H9 (cell line): ENCODE data around the gene DNAJC7. TPM values are rescaled to one million over a fixed set of nuclear protein-coding genes. Genes with fewer than 3 reads are reported as not detected.

Experiments
- DNase-seq: peaks from one replicate; pipeline ENCODE4 v3.0.0-alpha.2; 2017
- H2AFZ ChIP-seq: one replicate; pipeline ENCODE4 v1.6.1; 2013; ENCODE audit warnings: mild to moderate bottlenecking, low read length, control low read depth, moderate library complexity
- H2AK5ac ChIP-seq: 2 replicates; pipeline ENCODE4 v1.6.1; 2013; ENCODE audit warnings: low read length, control low read depth, mixed read lengths; ENCODE audit not compliant: insufficient read length
- H2BK120ac ChIP-seq: one replicate; pipeline ENCODE4 v1.6.1; 2013; ENCODE audit warnings: low read depth, mild to moderate bottlenecking, low read length, control low read depth, inconsistent platforms; ENCODE audit not compliant: poor library complexity, severe bottlenecking
- H2BK12ac ChIP-seq: 2 replicates; pipeline ENCODE4 v1.6.1; 2013; ENCODE audit warnings: low read length, control low read depth, mixed read lengths, low read depth; ENCODE audit not compliant: insufficient read length
- H2BK15ac ChIP-seq: 2 replicates; pipeline ENCODE4 v1.6.1; 2013; ENCODE audit warnings: low read depth, low read length, control low read depth
- H2BK20ac ChIP-seq: one replicate; pipeline ENCODE4 v1.6.1; 2013; ENCODE audit warnings: low read depth, mild to moderate bottlenecking, low read length, control low read depth, inconsistent platforms; ENCODE audit not compliant: poor library complexity, severe bottlenecking
- H2BK5ac ChIP-seq: 2 replicates; pipeline ENCODE4 v1.6.1; 2013; ENCODE audit warnings: low read length, control low read depth, mixed read lengths; ENCODE audit not compliant: insufficient read length
- H3K14ac ChIP-seq: 2 replicates; pipeline ENCODE4 v1.6.1; 2013; ENCODE audit warnings: low read length, control low read depth; ENCODE audit not compliant: insufficient read depth
- H3K18ac ChIP-seq: 2 replicates; pipeline ENCODE4 v1.6.1; 2013; ENCODE audit warnings: low read depth, mild to moderate bottlenecking, mixed read lengths, low read length, control low read depth; ENCODE audit not compliant: insufficient read length
- H3K23ac ChIP-seq: 2 replicates; pipeline ENCODE4 v1.6.1; 2013; ENCODE audit warnings: low read length, control low read depth, mixed read lengths, low read depth; ENCODE audit not compliant: insufficient read length
- H3K23me2 ChIP-seq: 2 replicates; pipeline ENCODE4 v1.6.1; 2013; ENCODE audit warnings: low read depth, mild to moderate bottlenecking, mixed read lengths, low read length, control low read depth; ENCODE audit not compliant: insufficient read length, poor library complexity, severe bottlenecking
- H3K27ac ChIP-seq: 2 replicates; pipeline ENCODE4 v1.5.1; 2013; ENCODE audit warnings: low read length, control low read depth, mixed read lengths, low read depth; ENCODE audit not compliant: insufficient read length
- H3K27me3 ChIP-seq: 2 replicates; pipeline ENCODE4 v1.6.1; 2013; ENCODE audit warnings: low read length, control low read depth, inconsistent platforms; ENCODE audit not compliant: insufficient read depth
- H3K4ac ChIP-seq: 2 replicates; pipeline ENCODE4 v1.6.1; 2013; ENCODE audit warnings: low read depth, mild to moderate bottlenecking, control low read depth, inconsistent platforms, low read length, moderate library complexity
- H3K4me1 ChIP-seq: 2 replicates; pipeline ENCODE4 v1.6.1; 2013; ENCODE audit warnings: low read length, control low read depth, inconsistent platforms; ENCODE audit not compliant: insufficient read depth
- H3K4me2 ChIP-seq: 2 replicates; pipeline ENCODE4 v1.6.1; 2013; ENCODE audit warnings: low read length, control low read depth, mixed read lengths; ENCODE audit not compliant: insufficient read length, insufficient read depth
- H3K56ac ChIP-seq: 2 replicates; pipeline ENCODE4 v1.6.1; 2013; ENCODE audit warnings: low read depth, mild to moderate bottlenecking, mixed read lengths, low read length, control low read depth; ENCODE audit not compliant: insufficient read length
- H3K79me1 ChIP-seq: 2 replicates; pipeline ENCODE4 v1.6.1; 2013; ENCODE audit warnings: low read depth, mild to moderate bottlenecking, moderate library complexity, low read length, control low read depth, inconsistent platforms; ENCODE audit not compliant: insufficient read depth, poor library complexity, severe bottlenecking
- H3K79me2 ChIP-seq: 2 replicates; pipeline ENCODE4 v1.6.1; 2013; ENCODE audit warnings: low read length, control low read depth, inconsistent platforms; ENCODE audit not compliant: insufficient read depth
- H3K9ac ChIP-seq: 2 replicates; pipeline ENCODE4 v1.6.1; 2013; ENCODE audit warnings: low read length, control low read depth, mixed read lengths; ENCODE audit not compliant: insufficient read length; ENCODE audit errors: extremely low read depth
- H3K9me3 ChIP-seq: one replicate; pipeline ENCODE4 v1.6.1; 2013; ENCODE audit warnings: low read depth, low read length, inconsistent platforms; ENCODE audit not compliant: control insufficient read depth
- H3T11ph ChIP-seq: one replicate; pipeline ENCODE4 v1.6.1; 2013; ENCODE audit warnings: mild to moderate bottlenecking, low read length, control low read depth, inconsistent platforms
- H4K20me1 ChIP-seq: one replicate; pipeline ENCODE4 v1.6.1; 2013; ENCODE audit not compliant: control insufficient read depth, insufficient read length, insufficient read depth
- H4K5ac ChIP-seq: 2 replicates; pipeline ENCODE4 v1.6.1; 2013; ENCODE audit warnings: low read depth, mild to moderate bottlenecking, mixed read lengths, low read length, control low read depth; ENCODE audit not compliant: insufficient read length
- H4K8ac ChIP-seq: replicated peaks from 2 replicates; pipeline ENCODE4 v1.6.1; 2013; ENCODE audit warnings: low read length, control low read depth, mixed read lengths, low read depth; ENCODE audit not compliant: insufficient read length
- H4K91ac ChIP-seq: 2 replicates; pipeline ENCODE4 v1.6.1; 2013; ENCODE audit warnings: low read depth, mild to moderate bottlenecking, moderate library complexity, mixed read lengths, low read length, control low read depth; ENCODE audit not compliant: insufficient read length
- H3K27ac Mint-ChIP-seq, 3 experiments: 2 replicates in 2 of 3; 3 replicates in 1 of 3; pipeline ENCODE4 v1.8.0; 2020 to 2021; ENCODE audit warnings: mixed read lengths in 3 of 3, mild to moderate bottlenecking in 1 of 3, moderate library complexity in 1 of 3
- H3K27me3 Mint-ChIP-seq: 2 replicates; pipeline ENCODE4 v1.8.0; 2021; ENCODE audit warnings: low read depth, mild to moderate bottlenecking, moderate library complexity, mixed read lengths
- H3K36me3 Mint-ChIP-seq, 3 experiments: 2 replicates in 2 of 3; 3 replicates in 1 of 3; pipeline ENCODE4 v1.8.0; 2020 to 2021; ENCODE audit warnings: low read depth in 3 of 3, mixed read lengths in 3 of 3; ENCODE audit not compliant: insufficient read depth in 1 of 3
- H3K4me1 Mint-ChIP-seq, 2 experiments: 2 replicates each; pipeline ENCODE4 v1.8.0; 2020; ENCODE audit warnings: mixed read lengths in 2 of 2
- H3K4me3 Mint-ChIP-seq, 2 experiments: 2 replicates in 1 of 2; 3 replicates in 1 of 2; pipeline ENCODE4 v1.8.0; 2020 to 2021; ENCODE audit warnings: mild to moderate bottlenecking in 2 of 2, mixed read lengths in 2 of 2, moderate library complexity in 1 of 2
- H3K9me3 Mint-ChIP-seq, 2 experiments: 2 replicates in 1 of 2; 3 replicates in 1 of 2; pipeline ENCODE4 v1.8.0; 2020; ENCODE audit warnings: mild to moderate bottlenecking in 2 of 2, mixed read lengths in 2 of 2, moderate library complexity in 1 of 2
- CTCF ChIP-seq: fragments of 200-600 bp; sonication (generic); conservative IDR thresholded peaks from 3 replicates; pipeline ENCODE4 v1.8.0; 2021; ENCODE audit warnings: antibody characterized with exemption, mild to moderate bottlenecking
- WGBS: extraction: QIAGEN DNeasy Blood & Tissue Kit; methylation state at CpG from one replicate; pipeline ENCODE4 v1.1.7; 2013; ENCODE audit warnings: missing lambda C conversion rate, low lambda C conversion rate, mixed read lengths; ENCODE audit not compliant: insufficient read length; ENCODE audit errors: extremely low coverage; 5-methylcytosine and 5-hydroxymethylcytosine counted together
- total RNA-seq: library from RNA; stranded (reverse); gene quantifications from 2 replicates; pipeline ENCODE4 v1.2.1, GENCODE V29; 2021

The DNAJC7 gene
- total RNA-seq, 1 experiment from 2014 or later: 141 TPM

GRCh38 chr17:42060231-42060630, 43.0 kb upstream of the DNAJC7 start:
- no peaks in the 10 kb centered on the region for H3K23me2 ChIP-seq
- Mint-ChIP-seq H3K36me3 (no peaks in the 10 kb centered on the region), H3K4me1 (peaks cover 27 to 46% of the 10 kb centered on the region in 2 experiments), H3K9me3 (no peaks in the 10 kb centered on the region; a peak in 1 of 5 replicates), H3K4me3 (no peak overlapping the region), H3K27ac (peak overlapping the region in 2 of 3 experiments; percentile 3 to 58; a peak in 2 of 7 replicates), H3K27me3 (peaks cover 5% of the 10 kb centered on the region)
- no peak overlapping the region for H4K91ac ChIP-seq
- no peak for TF ChIP-seq CTCF
- H4K8ac ChIP-seq: no peak overlapping the region
- H3K14ac ChIP-seq: no peak overlapping the region
- WGBS: no CpG with 5 or more reads among the region's 4 CpGs
- H3T11ph ChIP-seq: no peak overlapping the region
- no peak overlapping the region for H3K27ac ChIP-seq
- H2BK5ac ChIP-seq: no peak overlapping the region
- H2BK120ac ChIP-seq: no peak overlapping the region
- no peak overlapping the region for H3K4me2 ChIP-seq
- H3K4ac ChIP-seq: no peak overlapping the region
- H3K79me2 ChIP-seq: no peaks in the 10 kb centered on the region
- H2AFZ ChIP-seq: no peak overlapping the region
- no peaks in the 10 kb centered on the region for H3K27me3 ChIP-seq
- no peak overlapping the region for H2AK5ac ChIP-seq
- H2BK20ac ChIP-seq: no peak overlapping the region
- H3K18ac ChIP-seq: no peak overlapping the region
- H2BK15ac ChIP-seq: no peak overlapping the region
- H3K9me3 ChIP-seq: no peaks in the 10 kb centered on the region
- DNase-seq: no peak
- H3K9ac ChIP-seq: no peak overlapping the region
- no peaks in the 10 kb centered on the region for H3K79me1 ChIP-seq
- H4K20me1 ChIP-seq: no peaks in the 10 kb centered on the region
- H4K5ac ChIP-seq: no peak overlapping the region
- no peak overlapping the region for H3K56ac ChIP-seq
- peaks cover 2% of the 10 kb centered on the region; the same call in 1 of the 2 replicates for H3K4me1 ChIP-seq
- H2BK12ac ChIP-seq: no peak overlapping the region
- H3K23ac ChIP-seq: no peak overlapping the region
